Ectodermal cell (in vitro differentiated cells): ENCODE measurements around the gene SELPLG. TPM values are rescaled to one million over a fixed set of nuclear protein-coding genes. Genes with fewer than 3 reads are reported as not detected.

Experiments used
- H3K27ac ChIP-seq: 2 replicates; pipeline ENCODE4 v1.7.0; 2013; ENCODE audit warnings: mild to moderate bottlenecking, low read depth, low read length; ENCODE audit not compliant: insufficient read depth, poor library complexity, severe bottlenecking
- H3K27me3 ChIP-seq: 2 replicates; pipeline ENCODE4 v1.7.0; 2013; ENCODE audit warnings: mild to moderate bottlenecking, low read length; ENCODE audit not compliant: insufficient read depth, control insufficient read depth, poor library complexity, severe bottlenecking
- H3K36me3 ChIP-seq: one replicate; pipeline ENCODE4 v1.7.0; 2013; ENCODE audit warnings: low read length; ENCODE audit not compliant: control insufficient read depth, insufficient read depth
- H3K4me1 ChIP-seq: one replicate; pipeline ENCODE4 v1.7.0; 2013; ENCODE audit warnings: low read length; ENCODE audit not compliant: control insufficient read depth, insufficient read depth
- H3K4me3 ChIP-seq: 2 replicates; pipeline ENCODE4 v1.7.0; 2013; ENCODE audit warnings: low read depth, low read length, control low read depth; ENCODE audit not compliant: insufficient read depth
- H3K9me3 ChIP-seq: 2 replicates; pipeline ENCODE4 v1.7.0; 2013; ENCODE audit warnings: mild to moderate bottlenecking, low read length, moderate library complexity; ENCODE audit not compliant: control insufficient read depth
- WGBS, 2 experiments: methylation state at CpG; one replicate each; pipeline ENCODE4 v1.1.7; 2013; ENCODE audit warnings: missing lambda C conversion rate in 2 of 2; 5-methylcytosine and 5-hydroxymethylcytosine counted together
- polyA plus RNA-seq, 4 experiments: library from polyadenylated mRNA; stranded (reverse); fragments of 50-300 nt; gene quantifications; one replicate each; pipeline ENCODE4 v1.2.3, GENCODE V29; 2013

SELPLG gene
- 0.35 TPM for polyA plus RNA-seq (2013, experiment 1 of 4)
- polyA plus RNA-seq (2013, experiment 2 of 4): 0.16 TPM
- 0.16 TPM for polyA plus RNA-seq (2013, experiment 3 of 4)
- 0.36 TPM for polyA plus RNA-seq (2013, experiment 4 of 4)

- Histone ChIP-seq H3K36me3 (no peaks in the 10 kb centered on the region), H3K27me3 (no peaks in the 10 kb centered on the region), H3K9me3 (no peaks in the 10 kb centered on the region), H3K4me1 (peaks cover 36% of the 10 kb centered on the region), H3K27ac (no peak within 1 kb of the TSS), H3K4me3 (no peak within 1 kb of the TSS)
- WGBS, 2 experiments: 89 to 90% methylated on average over 14 of the region's 14 CpGs
Measured at GRCh38 chr12:108633534-108634248, at the start of gene SELPLG. TSS of gene SELPLG (minus strand) at chr12:108633894. CDS start at chr12:108624307, 9,587 bp downstream.

GRCh38 chr12:108681317-108681716 is 47.6 kb upstream of the SELPLG start:
- H3K36me3 ChIP-seq: peaks cover 6% of the 10 kb centered on the region
- 93 to 100% methylated on average over 1 of the region's 1 CpG for WGBS, 2 experiments
- H3K27ac ChIP-seq: no peak overlapping the region
- peaks cover 3% of the 10 kb centered on the region for H3K4me1 ChIP-seq
- H3K9me3 ChIP-seq: no peaks in the 10 kb centered on the region
- no peaks in the 10 kb centered on the region for H3K27me3 ChIP-seq
- H3K4me3 ChIP-seq: no peak overlapping the region

GRCh38 chr12:108679106-108679681 is 45.5 kb upstream of the SELPLG start:
- no peak overlapping the region for H3K27ac ChIP-seq
- no peak overlapping the region for H3K4me3 ChIP-seq
- H3K4me1 ChIP-seq: no peaks in the 10 kb centered on the region
- WGBS, 2 experiments: 84 to 97% methylated on average over 1 of the region's 1 CpG
- no peaks in the 10 kb centered on the region for H3K9me3 ChIP-seq
- no peaks in the 10 kb centered on the region for H3K27me3 ChIP-seq
- H3K36me3 ChIP-seq: peaks cover 10% of the 10 kb centered on the region

DNA sequence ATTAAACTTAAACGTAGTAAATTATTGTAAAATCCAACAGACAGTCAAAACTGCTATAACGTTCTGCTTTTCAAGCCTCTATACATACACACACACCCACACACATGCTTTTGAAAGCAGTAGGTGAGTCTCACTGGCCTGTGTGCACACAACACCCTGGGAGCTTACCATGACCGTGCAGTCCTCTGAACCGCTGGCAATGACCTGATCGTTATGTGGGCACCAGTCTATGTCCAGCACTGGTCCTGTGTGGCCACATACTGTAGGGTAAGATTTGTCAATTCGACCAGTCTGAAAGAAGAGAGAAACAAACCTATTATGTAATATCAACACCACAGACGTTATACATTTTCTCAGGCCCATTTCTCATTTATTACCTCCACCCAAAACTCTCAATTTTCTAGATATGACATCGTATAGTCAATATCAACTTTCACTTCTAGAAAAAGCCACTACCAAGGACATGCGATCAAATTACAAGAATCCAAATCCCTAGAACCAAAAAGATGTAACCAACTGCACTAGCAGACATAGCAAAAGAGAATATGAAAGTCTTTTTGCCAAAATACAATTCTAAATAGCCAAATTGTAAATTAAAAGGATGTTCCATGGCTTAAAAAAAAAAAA is 44.5 kb upstream of the SELPLG start:
- Histone ChIP-seq H3K4me1 (no peaks in the 10 kb centered on the region), H3K27ac (no peak overlapping the region), H3K9me3 (no peaks in the 10 kb centered on the region), H3K27me3 (no peaks in the 10 kb centered on the region), H3K36me3 (peaks cover 10% of the 10 kb centered on the region), H3K4me3 (no peak overlapping the region)
- WGBS, 2 experiments: 94 to 96% methylated on average over 9 of the region's 9 CpGs

DNA sequence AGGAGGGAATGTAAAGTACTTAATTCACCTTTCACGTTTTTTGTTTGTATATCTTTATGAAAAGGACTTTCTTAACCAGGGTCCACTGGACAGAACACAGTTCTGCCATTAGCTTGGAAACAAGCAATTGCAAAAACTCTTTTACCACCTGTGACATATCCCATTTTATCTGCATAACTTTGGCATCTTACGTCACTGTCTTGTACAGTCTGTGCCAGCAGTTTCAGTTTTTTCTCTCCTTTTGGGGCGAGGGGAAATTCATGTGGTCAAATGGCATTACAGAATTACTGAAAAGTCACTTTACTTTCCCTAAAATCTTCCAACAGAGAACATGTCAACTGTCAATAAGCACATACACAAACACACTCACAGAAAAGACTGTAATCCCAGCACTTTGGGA is 43.7 kb upstream of the SELPLG start:
- H3K4me3 ChIP-seq: no peak overlapping the region
- H3K9me3 ChIP-seq: no peaks in the 10 kb centered on the region
- peaks cover 10% of the 10 kb centered on the region for H3K36me3 ChIP-seq
- H3K27ac ChIP-seq: no peak overlapping the region
- WGBS, 2 experiments: 94 to 98% methylated on average over 2 to 3 of the region's 3 CpGs
- H3K4me1 ChIP-seq: no peaks in the 10 kb centered on the region
- no peaks in the 10 kb centered on the region for H3K27me3 ChIP-seq

GRCh38 chr12:108676707-108677106 is 43.0 kb upstream of the SELPLG start:
- WGBS, 2 experiments: 88 to 97% methylated on average over 4 to 5 of the region's 5 CpGs
- H3K4me3 ChIP-seq: no peak overlapping the region
- no peaks in the 10 kb centered on the region for H3K27me3 ChIP-seq
- H3K4me1 ChIP-seq: no peaks in the 10 kb centered on the region
- peaks cover 10% of the 10 kb centered on the region for H3K36me3 ChIP-seq
- no peak overlapping the region for H3K27ac ChIP-seq
- H3K9me3 ChIP-seq: no peaks in the 10 kb centered on the region

- 95 to 97% methylated on average over 4 of the region's 4 CpGs for WGBS, 2 experiments
- H3K27ac ChIP-seq: no peak overlapping the region
- no peak overlapping the region for H3K4me3 ChIP-seq
- no peaks in the 10 kb centered on the region for H3K4me1 ChIP-seq
- no peaks in the 10 kb centered on the region for H3K9me3 ChIP-seq
- H3K27me3 ChIP-seq: no peaks in the 10 kb centered on the region
- H3K36me3 ChIP-seq: peaks cover 10% of the 10 kb centered on the region
Measured at GRCh38 chr12:108675792-108676191, 42.1 kb upstream of the SELPLG start.

GRCh38 chr12:108672054-108672453 is 38.4 kb upstream of the SELPLG start:
- WGBS, 2 experiments: 93 to 94% methylated on average over 3 of the region's 3 CpGs
- H3K9me3 ChIP-seq: no peaks in the 10 kb centered on the region
- H3K4me3 ChIP-seq: no peak overlapping the region
- H3K4me1 ChIP-seq: peaks cover 2% of the 10 kb centered on the region
- H3K27me3 ChIP-seq: no peaks in the 10 kb centered on the region
- H3K36me3 ChIP-seq: peaks cover 5% of the 10 kb centered on the region
- no peak overlapping the region for H3K27ac ChIP-seq

DNA sequence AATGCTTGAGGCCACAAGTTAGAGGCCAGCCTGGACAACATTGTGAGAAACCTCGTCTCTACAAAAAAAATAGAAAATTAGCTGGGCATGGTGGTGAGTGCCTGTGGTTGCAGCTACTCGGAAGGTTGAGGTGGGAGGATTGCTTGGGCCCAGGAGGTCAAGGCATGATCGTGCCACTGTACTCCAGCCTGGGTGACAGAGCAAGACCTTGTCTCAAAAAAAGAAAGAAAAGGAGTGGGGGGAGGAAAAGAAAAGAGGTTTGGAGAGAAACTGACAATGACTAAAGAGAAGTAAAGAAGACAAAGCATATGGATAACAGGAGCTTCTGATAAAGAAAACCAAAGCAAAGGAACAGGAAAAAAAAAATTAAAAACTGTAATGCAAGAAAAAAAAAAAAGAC is 37.4 kb upstream of the SELPLG start:
- no peak overlapping the region for H3K27ac ChIP-seq
- peaks cover 4% of the 10 kb centered on the region for H3K36me3 ChIP-seq
- H3K4me3 ChIP-seq: no peak overlapping the region
- no peaks in the 10 kb centered on the region for H3K9me3 ChIP-seq
- H3K4me1 ChIP-seq: peaks cover 10% of the 10 kb centered on the region
- no peaks in the 10 kb centered on the region for H3K27me3 ChIP-seq
- 82 to 87% methylated on average over 3 of the region's 3 CpGs for WGBS, 2 experiments

DNA sequence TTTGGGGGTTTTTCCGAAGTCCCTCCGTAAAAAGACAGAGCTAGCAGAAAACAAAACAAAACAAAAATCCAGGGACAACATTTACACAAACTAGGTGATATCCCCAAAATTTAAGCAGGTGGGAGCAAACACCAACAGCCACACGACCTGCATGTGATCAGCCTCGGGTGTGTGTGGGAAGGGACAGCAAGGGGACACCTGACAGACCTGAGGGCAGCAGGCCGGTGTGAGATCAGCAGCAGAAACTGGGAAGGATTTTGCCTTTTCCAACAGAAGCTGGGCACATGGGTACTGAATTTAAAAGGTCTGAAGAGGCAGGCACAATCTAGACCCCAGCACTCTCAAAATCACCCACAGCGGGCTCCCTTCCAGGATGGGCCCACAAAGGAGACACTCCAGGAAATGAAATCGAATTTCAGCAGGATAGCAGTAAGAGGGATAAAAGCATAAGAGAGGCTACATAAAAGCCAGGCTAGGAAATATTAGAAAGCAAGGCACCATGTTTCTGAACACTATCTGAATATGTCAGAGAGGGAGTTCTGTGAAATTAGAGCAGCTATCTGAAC is 36.5 kb upstream of the SELPLG start:
- WGBS, 2 experiments: 85 to 87% methylated on average over 7 of the region's 7 CpGs
- Histone ChIP-seq H3K36me3 (no peaks in the 10 kb centered on the region), H3K4me3 (no peak overlapping the region), H3K9me3 (no peaks in the 10 kb centered on the region), H3K4me1 (peaks cover 15% of the 10 kb centered on the region), H3K27me3 (no peaks in the 10 kb centered on the region), H3K27ac (no peak overlapping the region)
